Head of caudate nucleus (tissue), 42 donors: ENCODE measurements around the gene IL17RC.

ENCODE experiments used
- DNase-seq, 42 donors: peaks; one replicate each; pipeline versions ENCODE4 v3.0.0 to v3.0.0-alpha.2; 2020 to 2021; ENCODE audit warnings: mixed read lengths in 7 of 42
- intact Hi-C: fragments of 100-400 bp; cut with DNase I; formaldehyde crosslinking; loops from one replicate; pipeline ENCODE4 v1.15.0; 2022

Gene IL17RC

DNA sequence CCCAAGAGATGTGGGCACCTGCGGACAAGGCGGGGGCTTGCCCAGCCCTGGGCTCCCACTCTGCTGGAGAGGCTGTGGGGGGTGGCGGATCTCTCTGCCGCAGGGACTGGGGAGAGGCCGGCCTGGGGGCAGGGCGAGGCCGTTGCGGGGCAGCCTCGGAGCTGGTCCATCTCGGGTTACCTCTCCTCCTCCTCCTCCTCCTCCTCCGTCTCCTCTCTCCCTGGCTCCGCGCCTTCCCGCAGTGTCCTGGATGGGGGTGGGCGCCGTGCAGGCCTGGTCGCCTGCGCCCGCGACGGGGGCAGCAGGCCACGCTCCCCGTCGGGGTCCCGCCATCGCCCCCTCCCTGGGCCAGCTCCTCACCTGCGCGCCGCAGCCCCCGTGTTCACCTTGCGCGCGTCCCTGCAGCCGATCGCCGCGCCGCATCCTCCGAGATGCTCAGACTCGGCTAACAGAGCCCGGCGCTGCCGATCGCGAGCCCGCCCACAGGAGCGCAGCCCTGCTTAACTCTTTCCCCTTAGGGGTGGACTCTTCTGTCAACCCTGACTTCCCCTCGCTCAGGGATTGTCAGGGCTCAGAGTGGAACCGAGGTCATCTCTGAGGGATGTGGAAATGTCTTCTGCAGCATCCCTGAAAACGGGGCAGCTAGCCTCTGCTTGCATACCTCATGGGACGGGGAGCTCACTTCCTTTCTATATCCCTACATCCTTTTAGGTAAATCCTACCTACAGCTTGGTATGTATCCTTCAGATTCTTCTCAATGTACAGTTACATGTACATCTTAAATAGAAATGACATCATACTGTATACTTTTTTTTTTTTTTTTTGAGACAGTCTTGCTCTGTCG is 35.3 kb downstream of the IL17RC start, which contains the start of gene PRRT3:
PRRT3 (minus strand) TSS at position 447 of the 844 bp plus-strand sequence. CDS start 2,293 bp downstream, outside the sequence.
- intact Hi-C loops, result no loop called here
- DNase-seq, result peak in 41 of 42 donors; percentile 40 to 87 (median 67)

DNA sequence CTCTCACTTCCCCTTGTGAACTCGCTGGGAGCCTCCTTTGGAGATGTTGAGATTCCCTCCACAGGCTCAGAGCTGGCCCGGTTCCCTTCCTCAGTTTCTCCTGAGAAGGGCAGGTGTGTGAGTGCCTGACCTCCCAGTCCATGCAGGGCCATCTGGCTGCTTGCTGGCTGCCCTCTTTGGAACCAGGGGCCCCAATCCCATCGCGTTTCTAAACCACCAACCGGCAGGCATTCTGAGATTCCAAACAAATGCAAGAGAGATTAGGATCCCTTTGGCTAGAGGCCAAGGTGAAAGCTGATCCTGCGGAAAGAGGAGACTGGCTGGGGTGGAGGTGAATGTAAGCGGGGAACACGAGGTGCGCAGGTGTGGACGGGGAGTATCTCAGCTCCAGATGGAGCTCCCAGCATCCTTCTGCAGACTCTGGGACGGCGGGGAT is 38.2 kb downstream of the IL17RC start:
- no peak for DNase-seq
- intact Hi-C loops, result no loop called here

DNA sequence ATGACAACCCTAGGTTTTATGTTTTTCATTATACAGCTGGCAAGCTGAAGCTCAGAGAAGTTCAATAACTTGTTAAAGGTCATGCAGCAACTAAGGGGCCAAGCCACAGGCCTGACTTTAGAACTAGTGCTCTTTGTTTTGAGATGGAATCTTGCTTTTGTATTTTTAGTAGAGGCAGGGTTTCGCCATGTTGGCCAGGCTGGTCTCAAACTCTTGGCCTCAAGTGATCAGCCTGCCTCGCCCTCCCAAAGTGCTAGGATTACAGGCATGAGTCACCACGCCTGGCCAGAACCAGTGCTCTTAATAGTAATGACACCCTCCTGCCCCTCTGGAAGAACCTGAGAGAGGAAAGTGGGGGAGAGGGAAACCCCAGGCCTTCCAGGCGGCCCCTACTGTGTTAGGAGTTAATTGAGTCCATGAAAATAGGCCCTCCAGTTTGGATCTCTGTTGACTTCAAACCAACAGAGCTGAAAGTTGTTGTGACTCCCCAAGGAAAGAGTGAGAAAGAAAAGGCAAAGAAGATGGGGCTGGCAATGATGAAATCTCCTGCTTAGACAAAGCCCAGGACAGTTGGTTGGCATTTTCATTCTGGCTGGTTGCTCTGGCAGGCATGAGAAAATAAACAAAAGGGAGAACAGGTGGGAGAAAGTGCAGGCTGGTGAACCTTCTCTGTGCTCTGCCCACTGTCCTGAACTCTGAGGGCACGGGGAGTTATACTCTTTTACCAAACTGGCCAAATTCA is 38.9 kb downstream of the IL17RC start:
- DNase-seq, result no peak
- intact Hi-C loops, result no loop called here

DNA sequence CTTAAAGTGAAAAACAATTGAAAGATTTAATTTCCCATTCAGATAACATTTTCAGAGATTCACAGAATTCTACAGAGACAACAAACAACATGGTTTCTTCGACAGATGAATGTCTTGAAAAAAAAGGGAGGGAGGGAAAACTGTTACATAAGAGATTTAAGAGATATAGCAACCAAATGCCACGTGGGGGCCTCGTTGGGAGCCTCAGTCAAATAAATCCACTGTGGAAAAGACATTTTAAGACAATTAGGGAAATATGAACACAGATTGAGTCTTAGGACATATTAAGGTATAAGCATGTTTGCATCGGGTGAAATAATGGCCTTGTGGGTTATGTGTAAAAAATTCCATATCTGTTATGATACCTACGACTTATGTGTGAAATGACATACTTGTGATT is 40.3 kb downstream of the IL17RC start:
- peak in 14 of 42 donors; percentile 36 to 70 (median 58) for DNase-seq
- intact Hi-C loops, result no loop called here

DNA sequence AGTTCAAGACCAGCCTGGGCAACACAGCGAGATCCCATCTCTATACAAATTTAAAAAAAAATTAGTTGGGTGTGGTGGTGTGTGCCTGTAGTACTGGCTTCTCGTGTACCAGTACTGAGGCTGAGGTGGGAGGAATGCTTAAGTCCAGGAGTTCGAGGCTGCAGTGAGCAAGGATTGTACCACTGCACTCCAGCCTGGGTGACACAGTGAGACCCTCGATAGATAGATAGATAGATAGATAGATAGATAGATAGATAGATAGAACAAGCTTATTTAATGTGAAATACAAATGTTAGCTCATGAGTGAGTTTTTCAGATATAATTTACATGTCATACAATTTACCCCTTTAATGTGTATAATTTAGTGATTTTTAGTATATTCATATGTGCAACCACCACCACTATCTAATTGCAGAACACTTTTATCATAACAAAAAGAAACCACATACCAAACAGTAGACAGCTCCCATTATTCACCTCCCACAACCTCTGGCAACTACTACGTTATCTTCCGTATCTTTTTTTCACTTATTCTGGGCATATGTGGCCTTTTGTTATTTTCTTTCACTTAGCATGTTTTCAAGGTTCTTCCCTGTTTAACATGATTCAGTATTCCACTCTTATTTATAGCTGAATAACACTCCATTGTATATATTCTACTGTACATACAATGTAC is 48.4 kb downstream of the IL17RC start:
- DNase-seq, result no peak
- intact Hi-C loops, result no loop called here

DNA sequence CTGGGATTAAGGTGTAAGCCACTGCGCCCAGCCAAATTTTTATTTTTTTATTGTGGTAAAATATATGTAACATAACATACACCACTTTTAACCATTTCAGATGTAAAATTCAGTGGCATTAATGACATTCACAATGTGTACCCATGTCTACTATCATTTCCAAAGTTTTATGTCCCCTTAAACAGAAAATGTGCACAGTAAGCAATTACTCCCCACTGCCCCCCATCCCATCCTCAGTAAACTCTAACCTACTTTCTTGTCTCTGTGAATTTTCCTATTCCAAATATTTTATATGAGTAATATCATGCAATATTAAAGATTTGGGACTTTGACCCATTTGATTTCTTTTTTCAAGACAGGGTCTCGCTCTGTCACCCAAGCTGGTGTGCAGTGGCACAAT is 49.9 kb downstream of the IL17RC start:
- no peak for DNase-seq
- intact Hi-C loops, result no loop called here

DNA sequence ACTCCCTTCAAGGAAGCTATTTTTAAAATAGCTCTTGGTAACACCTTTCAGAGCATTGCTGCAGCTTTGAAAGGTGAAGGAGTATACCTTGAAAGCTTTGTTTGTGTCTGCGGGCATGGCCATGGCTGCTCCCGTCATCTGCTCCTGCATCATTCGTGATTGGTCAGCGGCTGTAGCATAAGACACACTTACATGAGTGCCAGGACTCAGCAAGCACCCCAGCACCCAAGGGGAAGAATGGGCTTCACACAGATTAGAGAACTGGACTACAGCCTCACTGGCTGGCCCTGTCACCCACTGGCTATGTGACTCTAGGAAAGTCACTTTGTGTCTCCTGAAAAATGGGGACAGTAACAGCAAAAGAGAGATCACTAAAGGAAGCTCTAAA is 52.7 kb downstream of the IL17RC start:
- intact Hi-C loops, result no loop called here
- DNase-seq, result no peak

DNA sequence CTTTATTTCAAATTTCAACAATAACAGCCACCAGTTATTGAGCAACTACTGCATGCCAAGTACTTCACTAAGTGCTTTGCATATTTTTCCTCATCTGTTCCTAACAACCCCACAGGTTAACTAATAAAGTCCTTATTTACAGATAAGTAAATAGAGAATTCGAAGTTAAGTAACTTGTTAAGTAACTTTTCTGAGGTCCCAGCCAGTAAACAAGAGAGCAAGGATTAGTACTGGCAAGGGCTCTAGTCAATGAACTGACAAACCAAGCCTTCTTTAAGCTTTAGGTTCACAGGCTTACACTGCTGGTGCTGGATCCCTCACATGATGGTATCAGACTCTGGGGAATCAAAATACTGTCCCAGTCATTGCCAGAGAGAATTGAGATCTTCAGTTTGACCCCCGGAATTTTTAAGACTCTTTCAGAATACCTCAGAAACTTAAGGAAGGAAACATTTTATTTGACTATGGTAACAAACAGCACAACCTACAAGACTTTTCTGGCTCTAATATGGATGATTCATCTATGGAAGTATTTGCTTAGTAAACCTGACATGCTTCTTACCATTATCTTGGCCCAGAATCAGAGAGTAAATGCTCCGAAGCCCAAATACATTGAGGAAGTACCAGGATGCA is 53.2 kb downstream of the IL17RC start:
- no peak for DNase-seq
- intact Hi-C loops, result no loop called here

DNA sequence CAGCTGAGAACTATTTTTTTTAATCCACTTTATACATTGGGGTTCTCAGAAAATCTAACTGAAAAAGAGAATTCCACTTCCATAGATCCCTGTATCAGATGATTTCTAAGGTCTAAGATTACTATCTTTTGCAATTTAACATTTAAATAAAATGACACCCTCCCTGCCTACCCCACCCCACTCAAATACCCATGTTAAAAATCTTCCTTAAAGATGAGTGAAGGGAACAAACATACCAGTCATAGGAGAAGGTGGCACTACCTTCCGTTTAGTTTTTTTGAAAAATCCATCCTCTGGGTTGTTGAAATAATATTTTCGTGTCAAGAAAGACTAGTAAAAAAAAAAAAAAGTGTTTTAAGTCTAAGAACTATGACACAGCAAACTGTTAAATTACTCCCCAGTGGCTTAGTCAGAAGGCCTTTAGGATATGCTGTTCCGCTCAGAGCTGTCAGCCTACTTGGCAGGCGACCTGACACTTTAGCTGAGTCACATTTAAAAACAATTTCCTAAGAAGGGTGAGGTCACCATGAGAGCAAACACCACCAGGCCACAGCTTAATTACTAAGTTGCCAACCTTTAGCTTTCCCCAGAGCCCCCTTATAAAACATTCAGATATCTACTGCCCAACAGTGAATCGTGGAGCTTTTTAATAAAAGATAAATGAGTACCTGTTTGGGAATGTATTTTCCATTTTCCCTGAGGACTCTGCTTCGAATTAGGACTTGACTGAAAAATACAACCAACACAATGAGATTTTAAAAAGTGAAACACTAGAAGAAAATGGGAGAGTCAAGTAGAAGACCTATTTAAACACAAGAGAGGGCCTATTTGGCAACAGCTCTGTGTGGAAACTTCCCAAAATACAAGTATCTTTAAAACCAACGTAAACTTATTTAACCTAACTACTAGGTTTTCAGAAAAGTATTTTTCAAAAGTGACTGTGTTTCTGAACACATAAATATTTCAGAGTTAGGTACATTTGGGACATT is 60.1 kb downstream of the IL17RC start:
- peak in 35 of 42 donors; percentile 10 to 83 (median 49) for DNase-seq
- intact Hi-C loops, result no loop called here

DNA sequence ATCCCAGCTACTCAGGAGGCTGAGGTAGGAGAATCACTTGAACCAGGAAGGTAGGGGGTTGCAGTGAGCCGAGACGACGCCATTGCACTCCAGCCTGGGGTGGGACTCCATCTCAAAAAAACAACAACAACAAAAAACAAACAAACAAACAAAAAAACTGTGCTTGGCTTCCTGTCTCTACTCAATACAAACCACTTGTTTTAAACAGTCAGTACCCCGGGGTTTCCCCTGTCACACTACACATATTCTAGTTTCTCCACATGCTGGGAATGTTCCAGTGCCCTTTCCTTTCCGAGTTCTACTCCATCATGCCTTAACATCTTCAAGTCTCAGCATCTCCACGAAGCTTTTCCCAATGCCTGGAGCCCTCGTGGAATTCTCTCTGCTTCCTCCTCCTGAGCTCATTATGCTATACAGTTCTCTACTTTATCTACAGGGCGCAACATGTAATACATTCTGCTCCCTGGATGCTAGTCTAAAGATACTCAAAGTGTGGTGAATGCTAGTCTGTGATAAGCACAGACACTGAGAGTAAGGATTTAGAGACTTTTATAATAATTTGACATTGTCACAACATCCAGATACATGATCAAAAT is 61.9 kb downstream of the IL17RC start:
- intact Hi-C loops, result no loop called here
- DNase-seq, result no peak

DNA sequence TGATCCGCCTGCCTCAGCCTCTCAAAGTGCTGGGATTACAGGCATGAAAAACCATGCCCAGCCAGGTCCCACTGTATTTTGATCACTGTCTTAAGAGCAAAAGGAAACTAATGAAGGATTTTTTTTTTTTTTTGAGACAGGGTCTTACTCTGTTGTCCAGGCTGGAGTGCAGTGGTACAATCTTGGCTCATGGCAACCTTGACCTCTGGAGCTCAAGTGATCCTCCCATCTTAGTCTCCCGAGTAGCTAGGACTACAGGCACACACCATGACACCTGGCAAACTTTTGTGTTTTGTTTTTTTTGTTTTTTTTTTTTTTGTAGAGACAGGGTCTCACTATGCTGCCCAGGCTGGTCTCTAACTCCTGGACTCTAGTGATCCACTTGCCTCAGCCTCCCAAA is 63.4 kb downstream of the IL17RC start:
- DNase-seq, result no peak
- intact Hi-C loops, result no loop called here
